SK-N-SH treated with all-trans-retinoic acid at 6 μM for 48 hours (cell line): Measurements from ENCODE around the gene ADGRF1.

Experiments
- CSDC2 ChIP-seq: fragments of 250-450 bp; sonication (Bioruptor Pico); IDR thresholded peaks from 2 replicates; pipeline ENCODE4 v1.5.0; 2020; ENCODE audit warnings: mild to moderate bottlenecking, moderate library complexity
- GLIS3 ChIP-seq: fragments of 250-450 bp; sonication (Bioruptor Pico); IDR thresholded peaks from 2 replicates; pipeline ENCODE4 v1.5.0; 2020; ENCODE audit warnings: mild to moderate bottlenecking, moderate library complexity
- OSR1 ChIP-seq: fragments of 250-450 bp; sonication (Bioruptor Pico); IDR thresholded peaks from 2 replicates; pipeline ENCODE4 v1.8.0; 2022; ENCODE audit warnings: moderate library complexity, mild to moderate bottlenecking, inconsistent platforms
- PPARA ChIP-seq: fragments of 250-450 bp; sonication (Bioruptor Pico); IDR thresholded peaks from 2 replicates; pipeline ENCODE4 v1.5.0; 2020; ENCODE audit warnings: mild to moderate bottlenecking, borderline replicate concordance
- RARB ChIP-seq: fragments of 250-450 bp; sonication (Bioruptor Pico); IDR thresholded peaks from 2 replicates; pipeline ENCODE4 v1.8.0; 2021; ENCODE audit warnings: mild to moderate bottlenecking, moderate library complexity
- SNAI2 ChIP-seq: fragments of 250-450 bp; sonication (Bioruptor Pico); IDR thresholded peaks from 2 replicates; pipeline ENCODE4 v1.5.0; 2020; ENCODE audit warnings: mild to moderate bottlenecking, moderate library complexity
- TCF4 ChIP-seq: fragments of 250-450 bp; sonication (Bioruptor Pico); IDR thresholded peaks from 2 replicates; pipeline ENCODE4 v1.8.0; 2021; ENCODE audit warnings: mild to moderate bottlenecking, moderate library complexity, borderline replicate concordance
- ZFP3 ChIP-seq: fragments of 250-450 bp; sonication (Bioruptor Pico); IDR thresholded peaks from 2 replicates; pipeline ENCODE4 v1.5.0; 2020; ENCODE audit warnings: mild to moderate bottlenecking, moderate library complexity
- ZNF565 ChIP-seq: fragments of 450-650 bp; formaldehyde crosslinking; conservative IDR thresholded peaks from 2 replicates; pipeline ENCODE4 v1.5.0; 2020; ENCODE audit warnings: low read depth, mild to moderate bottlenecking, moderate library complexity
- TF ChIP-seq, protein P1 (sequence below): fragments of 250-450 bp; sonication (Bioruptor Pico); IDR thresholded peaks from 2 replicates; pipeline ENCODE4 v1.5.0; 2020; ENCODE audit warnings: mild to moderate bottlenecking, moderate library complexity
- TF ChIP-seq, protein P2 (sequence below): fragments of 250-450 bp; sonication (Bioruptor Pico); IDR thresholded peaks from 2 replicates; pipeline ENCODE4 v1.8.0; 2020; ENCODE audit warnings: mild to moderate bottlenecking, moderate library complexity, borderline replicate concordance

DNA sequence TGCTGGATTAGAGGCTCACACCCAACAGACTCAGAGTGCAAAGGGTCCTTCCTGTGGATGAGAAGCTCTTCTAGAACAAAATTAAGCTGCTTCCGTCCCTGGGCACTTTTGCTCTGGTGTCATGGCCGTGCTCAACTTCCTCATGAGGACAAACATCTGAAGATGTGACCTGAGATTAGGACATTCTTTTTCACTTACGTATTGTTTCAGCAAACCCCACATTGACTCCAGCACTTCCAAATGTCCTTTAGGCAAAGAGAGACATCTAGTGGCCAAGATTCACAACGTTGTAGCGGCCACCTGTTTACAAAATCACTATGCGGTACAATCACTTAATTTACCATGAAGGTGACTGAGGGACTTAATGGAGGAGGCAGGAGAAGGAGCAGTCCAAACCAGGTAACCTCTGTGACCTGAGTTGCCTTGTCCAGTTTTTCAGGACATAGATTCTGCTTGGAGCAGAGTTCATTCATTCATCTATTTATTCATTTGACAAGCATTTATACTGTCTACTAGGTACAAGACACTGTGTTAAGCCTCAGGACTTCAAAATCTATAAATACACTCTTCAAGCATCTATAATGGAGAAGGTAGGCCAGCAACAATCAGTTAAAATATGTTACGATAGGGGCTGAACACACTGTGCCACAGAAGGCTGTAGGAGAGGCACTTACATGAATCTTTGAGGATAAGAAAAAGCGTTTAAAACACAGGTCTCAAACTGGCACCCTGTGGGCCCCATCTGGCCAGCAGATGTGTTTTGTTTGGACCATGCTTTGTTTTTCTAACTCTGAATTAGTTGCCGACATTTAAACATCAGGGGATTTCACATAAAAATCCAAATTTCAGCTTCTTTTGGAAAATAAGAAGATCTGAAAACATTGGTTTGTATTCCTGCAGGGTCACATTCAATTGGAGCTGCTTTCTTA, 5.6 kb upstream of the ADGRF1 start:
- TF ChIP-seq ZNF565 (CRISPR knock-in tag): no peak
- TF ChIP-seq, protein P1, sequence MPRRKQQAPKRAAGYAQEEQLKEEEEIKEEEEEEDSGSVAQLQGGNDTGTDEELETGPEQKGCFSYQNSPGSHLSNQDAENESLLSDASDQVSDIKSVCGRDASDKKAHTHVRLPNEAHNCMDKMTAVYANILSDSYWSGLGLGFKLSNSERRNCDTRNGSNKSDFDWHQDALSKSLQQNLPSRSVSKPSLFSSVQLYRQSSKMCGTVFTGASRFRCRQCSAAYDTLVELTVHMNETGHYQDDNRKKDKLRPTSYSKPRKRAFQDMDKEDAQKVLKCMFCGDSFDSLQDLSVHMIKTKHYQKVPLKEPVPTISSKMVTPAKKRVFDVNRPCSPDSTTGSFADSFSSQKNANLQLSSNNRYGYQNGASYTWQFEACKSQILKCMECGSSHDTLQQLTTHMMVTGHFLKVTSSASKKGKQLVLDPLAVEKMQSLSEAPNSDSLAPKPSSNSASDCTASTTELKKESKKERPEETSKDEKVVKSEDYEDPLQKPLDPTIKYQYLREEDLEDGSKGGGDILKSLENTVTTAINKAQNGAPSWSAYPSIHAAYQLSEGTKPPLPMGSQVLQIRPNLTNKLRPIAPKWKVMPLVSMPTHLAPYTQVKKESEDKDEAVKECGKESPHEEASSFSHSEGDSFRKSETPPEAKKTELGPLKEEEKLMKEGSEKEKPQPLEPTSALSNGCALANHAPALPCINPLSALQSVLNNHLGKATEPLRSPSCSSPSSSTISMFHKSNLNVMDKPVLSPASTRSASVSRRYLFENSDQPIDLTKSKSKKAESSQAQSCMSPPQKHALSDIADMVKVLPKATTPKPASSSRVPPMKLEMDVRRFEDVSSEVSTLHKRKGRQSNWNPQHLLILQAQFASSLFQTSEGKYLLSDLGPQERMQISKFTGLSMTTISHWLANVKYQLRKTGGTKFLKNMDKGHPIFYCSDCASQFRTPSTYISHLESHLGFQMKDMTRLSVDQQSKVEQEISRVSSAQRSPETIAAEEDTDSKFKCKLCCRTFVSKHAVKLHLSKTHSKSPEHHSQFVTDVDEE (CRISPR knock-in tag): no peak
- peak; percentile 38; the same call in 1 of the 2 replicates for TF ChIP-seq TCF4 (CRISPR knock-in tag)
- TF ChIP-seq ZFP3 (CRISPR knock-in tag): no peak
- no peak for TF ChIP-seq CSDC2 (CRISPR knock-in tag)
- no peak for TF ChIP-seq RARB (CRISPR knock-in tag)
- no peak for TF ChIP-seq PPARA (CRISPR knock-in tag)
- TF ChIP-seq SNAI2 (CRISPR knock-in tag): no peak
- TF ChIP-seq GLIS3: no peak
- TF ChIP-seq OSR1 (CRISPR knock-in tag): no peak
- TF ChIP-seq, protein P2, sequence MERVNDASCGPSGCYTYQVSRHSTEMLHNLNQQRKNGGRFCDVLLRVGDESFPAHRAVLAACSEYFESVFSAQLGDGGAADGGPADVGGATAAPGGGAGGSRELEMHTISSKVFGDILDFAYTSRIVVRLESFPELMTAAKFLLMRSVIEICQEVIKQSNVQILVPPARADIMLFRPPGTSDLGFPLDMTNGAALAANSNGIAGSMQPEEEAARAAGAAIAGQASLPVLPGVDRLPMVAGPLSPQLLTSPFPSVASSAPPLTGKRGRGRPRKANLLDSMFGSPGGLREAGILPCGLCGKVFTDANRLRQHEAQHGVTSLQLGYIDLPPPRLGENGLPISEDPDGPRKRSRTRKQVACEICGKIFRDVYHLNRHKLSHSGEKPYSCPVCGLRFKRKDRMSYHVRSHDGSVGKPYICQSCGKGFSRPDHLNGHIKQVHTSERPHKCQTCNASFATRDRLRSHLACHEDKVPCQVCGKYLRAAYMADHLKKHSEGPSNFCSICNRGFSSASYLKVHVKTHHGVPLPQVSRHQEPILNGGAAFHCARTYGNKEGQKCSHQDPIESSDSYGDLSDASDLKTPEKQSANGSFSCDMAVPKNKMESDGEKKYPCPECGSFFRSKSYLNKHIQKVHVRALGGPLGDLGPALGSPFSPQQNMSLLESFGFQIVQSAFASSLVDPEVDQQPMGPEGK (CRISPR knock-in tag): no peak
